IPS-NIHi11 (cell line): ENCODE results near the gene MLH3.
A peak's percentile ranks its signal among the peaks of the same experiment; 100 is the strongest.

ENCODE experiments used
- DNase-seq: peaks from one replicate; pipeline ENCODE4 v3.0.0; 2012; ENCODE audit warnings: mixed read lengths, low spot score

MLH3 gene

GRCh38 chr14:74983343-74983742 is 67.9 kb downstream of the MLH3 start:
- no peak for DNase-seq

GRCh38 chr14:74982661-74983060 is 68.6 kb downstream of the MLH3 start:
- no peak for DNase-seq

GRCh38 chr14:74981833-74982232 is 69.4 kb downstream of the MLH3 start:
- DNase-seq, result no peak

- DNase-seq, result no peak
Measured at GRCh38 chr14:74981462-74981782, 69.8 kb downstream of the MLH3 start.

GRCh38 chr14:74980731-74981461 is 70.4 kb downstream of the MLH3 start:
- peak; percentile 61 for DNase-seq

GRCh38 chr14:74980398-74980730 is 70.9 kb downstream of the MLH3 start:
- DNase-seq, result no peak

GRCh38 chr14:74979442-74980397 is 71.5 kb downstream of the MLH3 start:
- peak; percentile 52 for DNase-seq

GRCh38 chr14:74979029-74979428 is 72.2 kb downstream of the MLH3 start:
- no peak for DNase-seq

GRCh38 chr14:74978416-74978947 is 72.8 kb downstream of the MLH3 start:
- DNase-seq, result no peak

- no peak for DNase-seq
Measured at GRCh38 chr14:74977901-74978385, 73.3 kb downstream of the MLH3 start.

- no peak for DNase-seq
Measured at GRCh38 chr14:74977164-74977900, 73.9 kb downstream of the MLH3 start.

GRCh38 chr14:74976264-74977113 is 74.8 kb downstream of the MLH3 start:
- DNase-seq, result no peak

- DNase-seq, result no peak
Measured at GRCh38 chr14:74975059-74975810, 76.0 kb downstream of the MLH3 start.

GRCh38 chr14:74974364-74975058 is 76.8 kb downstream of the MLH3 start:
- DNase-seq, result peak; percentile 46

GRCh38 chr14:74973905-74974363 is 77.3 kb downstream of the MLH3 start:
- DNase-seq, result peak; percentile 7

GRCh38 chr14:74973003-74973653 is 78.1 kb downstream of the MLH3 start:
- peak; percentile 35 for DNase-seq

GRCh38 chr14:74968811-74969210 is 82.5 kb downstream of the MLH3 start:
- no peak for DNase-seq

GRCh38 chr14:74965486-74966153 is 85.6 kb downstream of the MLH3 start:
- no peak for DNase-seq
